Middle frontal gyrus (tissue), 1 donor: ENCODE measurements around the gene CTNNBL1.

Experiments used
- DNase-seq: peaks from one replicate; pipeline ENCODE4 v3.0.0-alpha.2; 2015; ENCODE audit warnings: low spot score; ENCODE audit errors: extremely low spot score

Gene CTNNBL1

GRCh38 chr20:37737826-37738420, 44.1 kb downstream of the CTNNBL1 start:
- DNase-seq, result no peak

- DNase-seq, result no peak
These were observed 47.2 kb downstream of the CTNNBL1 start for GRCh38 chr20:37741055-37741454.

- no peak for DNase-seq
These were observed 47.7 kb downstream of the CTNNBL1 start for GRCh38 chr20:37741570-37741969.

- DNase-seq, result no peak
These were observed 48.3 kb downstream of the CTNNBL1 start for GRCh38 chr20:37742131-37742530.

- DNase-seq, result no peak
These were observed 50.5 kb downstream of the CTNNBL1 start for GRCh38 chr20:37744347-37744746.

GRCh38 chr20:37745553-37745952, 51.7 kb downstream of the CTNNBL1 start:
- no peak for DNase-seq

- no peak for DNase-seq
These were observed 54.2 kb downstream of the CTNNBL1 start for GRCh38 chr20:37748015-37748414.

- DNase-seq, result no peak
These were observed 55.4 kb downstream of the CTNNBL1 start for GRCh38 chr20:37749218-37749617.

- no peak for DNase-seq
These were observed 56.0 kb downstream of the CTNNBL1 start for GRCh38 chr20:37749620-37750403.

- DNase-seq, result no peak
These were observed 61.8 kb downstream of the CTNNBL1 start for GRCh38 chr20:37755665-37756064.

GRCh38 chr20:37756234-37756633, 62.4 kb downstream of the CTNNBL1 start:
- DNase-seq, result no peak

GRCh38 chr20:37757550-37757949, 63.7 kb downstream of the CTNNBL1 start:
- no peak for DNase-seq

- DNase-seq, result no peak
These were observed 64.5 kb downstream of the CTNNBL1 start for GRCh38 chr20:37758332-37758731.

GRCh38 chr20:37759052-37759553, 65.3 kb downstream of the CTNNBL1 start:
- no peak for DNase-seq

GRCh38 chr20:37759761-37760209, 66.0 kb downstream of the CTNNBL1 start:
- DNase-seq, result no peak

GRCh38 chr20:37760322-37760721, 66.5 kb downstream of the CTNNBL1 start:
- DNase-seq, result no peak

GRCh38 chr20:37762716-37763485, 69.1 kb downstream of the CTNNBL1 start:
- DNase-seq, result no peak

GRCh38 chr20:37764333-37764935, 70.6 kb downstream of the CTNNBL1 start:
- DNase-seq, result no peak

- no peak for DNase-seq
These were observed 77.1 kb downstream of the CTNNBL1 start for GRCh38 chr20:37770908-37771307.

GRCh38 chr20:37773291-37773826, 79.5 kb downstream of the CTNNBL1 start:
- no peak for DNase-seq

- DNase-seq, result no peak
These were observed 80.3 kb downstream of the CTNNBL1 start for GRCh38 chr20:37774156-37774555.
